Choroid plexus epithelial cell (primary cell): ENCODE measurements around the gene LPP.

Experiments
- DNase-seq: peaks from one replicate; pipeline ENCODE4 v3.0.0-alpha.2; 2010; ENCODE audit warnings: low read depth
- H3K4me3 ChIP-seq: 2 replicates; pipeline ENCODE4 v1.5.1; 2011; ENCODE audit warnings: low read depth, mild to moderate bottlenecking, control low read depth, low read length, moderate library complexity
- CTCF ChIP-seq: conservative IDR thresholded peaks from 2 replicates; pipeline ENCODE4 v1.5.1; 2011; ENCODE audit warnings: low read depth, mild to moderate bottlenecking, control low read depth, inconsistent platforms, low read length, moderate library complexity

The LPP gene

GRCh38 chr3:188488801-188489200 lies 334.8 kb downstream of the LPP start:
- no peak for TF ChIP-seq CTCF
- no peak for DNase-seq

GRCh38 chr3:188489639-188490405 lies 335.9 kb downstream of the LPP start:
- no peak overlapping the region for H3K4me3 ChIP-seq
- peak; percentile 77 for DNase-seq
- TF ChIP-seq CTCF: no peak

More at GRCh38 chr3:188488801-188489200, 334.8 kb downstream of the LPP start:
- H3K4me3 ChIP-seq: no peak overlapping the region

GRCh38 chr3:188490416-188490815 lies 336.5 kb downstream of the LPP start:
- no peak overlapping the region for H3K4me3 ChIP-seq
- TF ChIP-seq CTCF: no peak
- no peak for DNase-seq

GRCh38 chr3:188491276-188491687 lies 337.3 kb downstream of the LPP start:
- TF ChIP-seq CTCF: no peak
- peak; percentile 90 for DNase-seq
- no peak overlapping the region for H3K4me3 ChIP-seq

- DNase-seq: no peak
- no peak for TF ChIP-seq CTCF
- H3K4me3 ChIP-seq: no peak overlapping the region
Measured at GRCh38 chr3:188496390-188496789, 342.4 kb downstream of the LPP start.

GRCh38 chr3:188497021-188497420 lies 343.1 kb downstream of the LPP start:
- no peak overlapping the region for H3K4me3 ChIP-seq
- peak; percentile 41 for DNase-seq
- TF ChIP-seq CTCF: no peak

- no peak for DNase-seq
- TF ChIP-seq CTCF: no peak
- H3K4me3 ChIP-seq: no peak overlapping the region
Measured at GRCh38 chr3:188503647-188504046, 349.7 kb downstream of the LPP start.
